Stimulated activated CD4-positive, alpha-beta T cell treated with anti-CD3 and anti-CD28 coated beads, TNF-alpha, amount 100 ng/mL, for 1 hour (primary cell): ENCODE results near the gene KATNAL2.
A peak's percentile ranks its signal among the peaks of the same experiment; 100 is the strongest.

ENCODE experiments used
- DNase-seq, 3 donors: peaks; one replicate each; pipeline ENCODE4 v3.0.0-alpha.2; 2020; ENCODE audit warnings: low read depth in 3 of 3, low spot score in 1 of 3

Gene KATNAL2

GRCh38 chr18:46917108-46917802, at the start of gene KATNAL2, which contains the start of gene PIAS2:
KATNAL2 (plus strand) TSS chr18:46917602; CDS start chr18:46946873, 29,271 bp downstream.
PIAS2 (minus strand) TSS chr18:46917507; CDS start chr18:46917345, 162 bp downstream.
- DNase-seq: peak; percentile 43 to 66 (median 64)

GRCh38 chr18:46868169-46868921, 49.1 kb upstream of the KATNAL2 start:
- no peak for DNase-seq

DNA sequence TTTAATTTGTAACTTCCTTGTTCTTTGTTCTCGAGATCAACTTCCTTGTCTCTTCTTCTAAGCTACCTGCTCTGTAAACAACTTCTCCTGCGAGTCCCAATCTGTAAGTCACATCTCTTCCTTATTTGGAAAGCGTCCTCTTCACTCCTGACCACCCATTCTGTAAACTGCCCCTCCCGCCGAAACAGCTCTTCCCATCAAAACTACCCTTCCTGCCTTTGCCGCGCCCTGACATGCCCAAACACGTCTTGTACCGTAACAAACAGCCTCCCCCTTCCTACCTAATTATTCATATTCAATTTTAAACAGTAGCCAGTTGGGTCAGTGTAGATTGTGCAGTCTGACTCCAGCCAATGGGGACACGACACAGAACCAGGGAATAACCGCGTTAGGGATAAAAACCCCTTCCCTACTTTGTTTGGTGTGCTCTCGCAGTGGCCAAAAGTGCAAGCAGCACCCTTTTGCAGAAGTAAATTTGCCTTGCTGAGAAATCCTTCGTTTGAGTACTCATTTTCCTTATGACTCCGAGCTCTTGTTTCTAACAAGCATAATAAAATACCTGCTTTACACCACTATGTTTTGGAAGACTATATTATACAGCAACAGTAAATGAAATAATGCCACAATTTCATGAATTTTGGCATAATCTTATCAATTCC, 39.9 kb upstream of the KATNAL2 start:
- no peak for DNase-seq

- no peak for DNase-seq
Observed at GRCh38 chr18:46883180-46883579, 34.2 kb upstream of the KATNAL2 start.

DNA sequence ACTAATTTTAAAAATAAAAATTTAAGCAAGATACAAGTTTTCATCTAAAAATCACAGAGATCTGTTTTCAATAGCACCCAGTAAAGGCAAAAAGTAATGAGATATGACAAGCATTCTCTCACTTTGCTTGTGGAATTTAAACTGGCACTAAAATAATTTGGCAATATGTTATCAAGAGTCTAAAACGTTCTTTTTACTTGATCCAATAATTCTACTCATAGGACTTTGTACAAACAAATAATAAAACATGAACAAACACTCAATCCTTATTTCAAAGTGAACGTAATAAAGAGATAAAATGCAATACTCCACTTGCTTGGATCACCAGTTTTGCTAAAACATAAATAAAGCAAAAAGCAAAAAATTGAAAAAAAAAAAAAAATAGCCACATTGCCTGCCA, 30.5 kb upstream of the KATNAL2 start:
- no peak for DNase-seq

DNA sequence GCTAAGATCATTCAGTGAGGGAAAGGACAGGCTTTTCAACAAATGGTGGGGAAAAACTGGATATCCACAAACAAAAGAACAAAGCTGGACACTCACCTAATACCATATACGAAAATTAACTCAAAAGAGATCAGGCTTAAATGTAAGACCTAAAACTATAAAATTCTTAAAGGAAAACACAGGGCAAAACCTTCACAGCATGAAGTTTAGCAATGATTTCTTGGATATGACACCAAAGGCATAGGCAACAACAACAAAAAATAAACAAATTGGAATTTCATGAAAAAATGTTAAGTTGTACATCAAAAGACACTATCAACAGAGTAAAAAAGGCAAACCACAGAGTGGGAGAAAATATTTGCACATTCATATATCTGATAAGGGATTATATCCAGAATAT, 28.4 kb upstream of the KATNAL2 start:
- DNase-seq: no peak

- DNase-seq: no peak
Observed at GRCh38 chr18:46891742-46892214, 25.6 kb upstream of the KATNAL2 start.

GRCh38 chr18:46892842-46893241, 24.6 kb upstream of the KATNAL2 start:
- no peak for DNase-seq

DNA sequence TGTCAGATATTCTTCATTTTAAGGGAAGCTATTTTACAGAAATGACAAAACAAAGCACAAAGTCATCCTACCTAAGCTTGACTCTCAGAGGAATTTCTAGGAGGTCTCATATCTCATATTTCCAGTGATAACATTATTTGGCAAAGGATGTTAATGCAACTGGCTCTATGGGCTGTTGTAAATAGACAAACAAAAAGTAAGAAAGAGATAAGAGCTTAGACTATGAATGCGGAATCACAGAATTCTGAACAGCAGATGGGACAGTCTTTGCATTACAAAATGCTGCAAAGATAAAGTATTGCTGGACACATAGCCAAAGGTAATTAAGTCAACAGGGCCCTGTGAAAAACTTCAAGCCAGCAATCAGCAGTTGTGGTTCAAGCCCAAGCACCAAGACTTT, 24.0 kb upstream of the KATNAL2 start:
- no peak for DNase-seq

GRCh38 chr18:46894124-46894523, 23.3 kb upstream of the KATNAL2 start:
- DNase-seq: no peak

GRCh38 chr18:46899274-46899948, 18.0 kb upstream of the KATNAL2 start:
- DNase-seq: no peak

DNA sequence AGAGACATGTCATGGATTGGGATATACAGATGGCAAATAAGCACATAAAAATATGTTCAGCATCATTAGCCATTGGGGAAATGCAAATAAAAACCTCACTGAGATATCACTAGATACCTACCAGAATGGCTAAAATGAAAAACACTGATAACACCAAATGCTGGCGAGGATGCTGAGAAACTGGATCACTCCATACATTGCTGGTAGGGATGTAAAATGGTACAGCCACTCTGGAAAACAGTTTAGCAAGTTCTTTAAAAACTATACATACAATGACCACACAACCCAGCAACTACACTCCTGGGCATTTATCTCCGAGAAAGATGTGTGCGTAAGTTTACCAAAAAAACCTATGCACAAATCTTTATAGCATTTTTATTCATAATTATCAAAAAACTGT, 14.0 kb upstream of the KATNAL2 start:
- DNase-seq: no peak

- DNase-seq: no peak
Observed at GRCh38 chr18:46909497-46909896, 7.9 kb upstream of the KATNAL2 start.

- no peak for DNase-seq
Observed at GRCh38 chr18:46910856-46911255, 6.5 kb upstream of the KATNAL2 start.

- DNase-seq: no peak
Observed at GRCh38 chr18:46915800-46916550, 1.4 kb upstream of the KATNAL2 start.

GRCh38 chr18:46916551-46917107, 773 bp upstream of the KATNAL2 start:
- peak in 1 of 3 donors; percentile 23 for DNase-seq

- DNase-seq: peak in 1 of 3 donors; percentile 6
Observed at GRCh38 chr18:46917803-46918600, 600 bp downstream of the KATNAL2 start.

- DNase-seq: no peak
Observed at GRCh38 chr18:46920067-46920466, 2.7 kb downstream of the KATNAL2 start.

DNA sequence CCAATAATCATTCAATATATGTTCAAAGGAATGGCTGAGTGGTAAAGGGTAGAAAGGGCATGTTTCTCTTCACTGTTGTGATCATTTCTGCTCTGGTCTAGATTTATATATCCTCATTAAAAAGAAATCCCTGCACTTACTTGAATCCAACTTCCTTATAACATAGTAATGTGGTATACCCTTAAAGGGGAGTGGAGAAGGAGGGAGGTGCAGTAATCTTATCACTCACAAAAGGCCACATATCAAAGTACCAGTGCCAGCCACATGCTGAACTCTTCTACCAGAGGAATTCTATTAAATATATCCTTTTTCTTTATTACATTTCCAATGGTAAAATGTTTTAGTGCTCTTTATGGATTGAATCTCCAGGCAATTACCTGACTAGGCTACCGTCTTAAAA, 3.3 kb downstream of the KATNAL2 start:
- DNase-seq: no peak
